NCI-H2029 treated with DMSO at 0.1 percent for 48 hours (cell line): ENCODE data around the gene TSACC.
"Not testable (repeated sequence)": the region's sequence is repeated elsewhere in the genome, so short reads cannot be mapped to it uniquely, and the experiment has no call there.

Experiments used
- DNase-seq: peaks from one replicate; lab custom pipeline; 2025; lab: John Stamatoyannopoulos, UW

The TSACC gene

DNA sequence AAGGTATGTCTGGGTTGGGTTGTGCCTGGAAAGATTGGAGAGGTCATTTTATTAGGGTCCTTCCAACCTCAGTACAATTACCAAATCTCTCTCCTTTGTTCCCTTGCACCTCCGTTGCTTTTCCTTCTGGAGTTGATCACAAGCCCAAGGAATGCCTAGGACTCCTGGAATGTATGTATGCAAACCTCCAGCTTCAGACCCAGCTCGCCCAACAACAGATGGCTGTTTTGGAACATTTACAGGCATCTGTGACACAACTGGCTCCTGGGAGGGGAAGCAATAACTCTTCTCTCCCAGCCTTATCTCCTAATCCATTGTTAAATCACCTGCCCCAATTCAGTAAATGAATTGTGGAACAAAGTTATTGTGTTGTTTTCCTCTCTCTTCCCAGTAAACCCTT is 8.3 kb downstream of the TSACC start:
- no peak for DNase-seq

DNA sequence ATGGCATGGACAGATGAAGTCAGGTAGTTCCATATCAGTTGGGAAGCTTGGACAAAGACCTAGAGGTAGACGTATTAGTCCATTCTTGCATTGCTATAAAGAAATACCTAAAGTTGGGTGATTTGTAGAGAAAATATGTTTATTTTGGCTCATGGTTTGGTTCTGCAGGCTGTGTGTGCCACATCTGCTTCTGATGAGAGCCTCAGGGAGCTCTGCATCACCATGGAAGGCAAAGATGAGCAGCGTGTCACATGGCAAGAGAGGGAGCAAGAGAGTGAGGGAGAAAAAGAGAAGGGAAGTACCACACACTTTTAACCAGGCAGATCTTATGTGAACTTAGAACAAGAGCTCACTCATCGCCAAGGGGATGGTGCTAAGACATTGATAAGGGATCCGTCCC is 9.0 kb downstream of the TSACC start:
- no peak for DNase-seq

DNA sequence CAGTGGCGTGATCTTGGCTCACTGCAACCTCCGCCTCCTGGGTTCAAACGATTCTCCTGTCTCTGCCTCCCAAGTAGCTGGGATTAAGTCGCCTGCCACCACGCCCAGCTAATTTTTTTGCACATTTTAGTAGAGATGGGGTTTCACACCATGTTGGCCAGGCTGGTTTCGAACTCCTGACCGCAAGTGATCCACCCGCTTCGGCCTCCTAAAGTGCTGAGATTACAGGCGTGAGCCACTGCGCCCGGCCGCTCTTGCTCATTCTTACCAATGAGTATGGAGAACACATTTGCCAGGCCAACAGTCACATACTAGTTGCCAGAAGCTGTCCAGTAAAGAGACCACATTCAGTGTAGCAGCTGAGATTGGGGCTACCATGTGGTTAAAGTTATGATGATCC is 14.2 kb downstream of the TSACC start:
- not testable (repeated sequence) for DNase-seq

DNA sequence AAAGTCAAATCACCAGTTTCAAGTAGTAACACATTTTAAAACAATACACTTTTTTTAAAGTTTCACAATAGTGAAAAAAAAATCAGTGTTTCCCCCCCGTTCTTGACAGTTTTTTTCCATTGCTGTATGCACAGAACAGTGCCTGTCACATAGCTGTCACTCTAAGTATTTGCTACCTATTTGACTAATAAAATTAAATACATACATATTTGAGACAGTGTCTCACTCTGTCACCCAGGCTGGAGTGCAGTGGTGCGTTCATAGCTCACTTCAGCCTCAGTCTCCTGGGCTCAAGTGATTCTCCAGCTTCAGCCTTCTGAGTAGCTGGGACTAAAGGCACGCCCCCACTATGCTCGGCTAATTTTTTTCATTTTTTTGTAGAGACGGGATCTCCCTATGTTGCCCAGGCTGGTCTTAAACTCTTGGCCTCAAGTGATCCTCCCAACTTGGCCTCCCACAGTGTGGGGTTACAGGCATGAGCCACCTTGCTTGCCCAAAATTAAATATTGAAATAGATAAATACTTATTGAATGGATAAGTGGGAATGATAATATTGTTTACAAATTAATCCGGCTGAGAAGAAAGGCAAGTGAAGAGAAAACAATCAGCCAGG is 18.0 kb downstream of the TSACC start:
- no peak for DNase-seq

DNA sequence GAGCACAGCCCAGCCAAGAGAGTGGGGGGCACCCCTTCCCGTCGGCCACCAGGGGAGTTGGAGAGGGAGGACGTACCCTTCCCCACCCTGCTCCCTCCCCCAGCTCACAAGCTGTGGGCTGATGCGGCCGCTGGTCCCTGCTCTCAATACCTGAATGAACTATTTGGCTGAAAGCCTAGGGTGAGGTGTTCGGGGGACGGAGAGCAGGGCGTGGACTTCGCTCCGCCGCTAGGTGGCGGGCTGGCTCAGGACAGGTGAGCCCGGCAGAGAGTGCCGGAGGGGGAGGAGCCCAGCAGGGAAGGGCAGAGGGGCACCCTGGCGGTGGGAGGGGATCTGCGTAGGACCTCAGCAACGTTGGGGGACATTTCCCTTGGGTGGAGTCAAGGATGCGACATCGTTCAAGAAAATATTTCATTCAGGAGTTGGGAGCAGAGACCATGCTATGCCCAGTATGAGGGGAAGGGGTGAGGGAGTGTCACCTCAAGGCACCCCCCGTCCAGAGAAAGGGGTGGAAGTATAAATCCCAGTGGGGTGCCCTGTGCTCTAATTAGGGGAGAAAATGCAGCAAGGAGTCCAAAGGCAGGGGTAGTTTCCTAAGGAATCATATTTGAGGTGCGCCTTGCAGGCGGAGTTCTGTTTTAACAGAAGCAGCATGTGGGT is 18.7 kb downstream of the TSACC start:
- peak; percentile 59 for DNase-seq

DNA sequence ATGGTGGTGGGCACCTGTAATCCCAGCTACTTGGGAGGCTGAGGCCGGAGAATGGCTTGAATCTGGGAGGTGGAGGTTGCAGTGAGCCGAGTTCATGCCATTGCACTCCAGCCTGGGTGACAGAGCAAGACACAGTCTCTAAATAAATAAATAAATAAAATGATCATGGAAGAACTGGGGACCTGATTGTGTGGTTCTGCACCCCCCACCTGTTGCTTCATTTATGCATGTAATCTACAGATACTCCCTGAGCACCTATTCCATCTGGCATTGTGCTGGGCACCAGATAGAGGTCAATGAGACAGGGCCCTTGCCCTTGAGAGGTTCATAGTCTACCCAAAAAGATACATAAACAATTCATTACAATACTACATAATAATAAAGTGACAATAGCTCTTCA is 19.7 kb downstream of the TSACC start:
- no peak for DNase-seq

DNA sequence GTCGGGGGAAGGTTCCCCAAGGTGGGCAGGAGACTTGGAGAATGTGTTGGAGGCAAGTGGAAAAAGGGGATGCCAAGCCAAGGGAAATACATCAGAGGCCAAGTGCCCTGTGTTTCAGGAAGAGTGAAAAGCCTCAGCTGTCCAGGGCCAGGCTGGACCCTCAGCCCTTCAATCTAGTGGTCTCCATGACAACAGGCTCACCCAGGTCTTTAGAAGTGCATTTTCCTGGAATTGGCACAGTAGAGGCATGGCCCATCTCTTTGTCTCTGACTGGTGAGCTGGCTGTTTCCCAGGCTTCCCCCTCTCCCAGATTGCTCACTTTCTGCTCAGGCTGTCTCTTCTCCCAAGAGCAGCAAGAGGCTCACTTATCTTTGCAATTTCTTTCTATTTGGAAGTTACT is 20.3 kb downstream of the TSACC start:
- no peak for DNase-seq

DNA sequence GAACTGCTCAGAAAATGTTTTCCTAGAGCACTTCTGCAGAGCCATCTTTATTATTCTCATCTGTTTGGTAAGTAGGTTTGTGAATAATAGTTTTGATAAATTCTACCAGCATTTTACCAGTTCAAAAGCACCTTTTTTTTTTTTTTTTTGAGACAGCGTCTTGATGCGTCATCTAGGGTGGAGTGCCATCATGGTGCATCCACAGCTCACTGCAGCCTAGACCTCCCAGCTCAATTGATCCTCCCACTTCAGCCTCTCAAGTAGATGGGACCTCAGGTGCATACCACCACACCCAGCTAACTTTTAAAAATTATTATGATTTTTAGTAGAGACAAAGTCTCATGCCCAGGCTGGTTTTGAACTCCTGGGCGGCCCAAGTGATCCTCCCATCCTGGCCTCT is 20.9 kb downstream of the TSACC start:
- no peak for DNase-seq

DNA sequence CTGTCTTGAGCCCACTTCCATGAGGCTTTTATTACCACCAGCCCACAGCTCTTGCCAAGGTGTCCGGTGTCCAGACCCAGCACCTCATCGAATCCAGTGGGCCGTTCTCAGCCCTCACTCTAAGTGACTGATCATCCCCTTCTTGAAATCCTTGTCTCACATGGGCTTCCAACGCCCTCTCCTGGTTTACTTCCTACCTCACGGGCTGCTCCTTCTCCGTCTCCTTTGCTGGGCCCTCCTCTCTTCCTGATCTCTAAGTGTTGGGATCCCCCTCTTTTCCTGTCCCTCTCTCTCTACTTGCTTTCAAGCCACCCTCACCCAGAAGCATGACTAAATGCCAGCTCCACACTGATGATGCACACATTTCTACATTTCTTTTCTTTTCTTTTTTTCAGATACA is 21.6 kb downstream of the TSACC start:
- no peak for DNase-seq

DNA sequence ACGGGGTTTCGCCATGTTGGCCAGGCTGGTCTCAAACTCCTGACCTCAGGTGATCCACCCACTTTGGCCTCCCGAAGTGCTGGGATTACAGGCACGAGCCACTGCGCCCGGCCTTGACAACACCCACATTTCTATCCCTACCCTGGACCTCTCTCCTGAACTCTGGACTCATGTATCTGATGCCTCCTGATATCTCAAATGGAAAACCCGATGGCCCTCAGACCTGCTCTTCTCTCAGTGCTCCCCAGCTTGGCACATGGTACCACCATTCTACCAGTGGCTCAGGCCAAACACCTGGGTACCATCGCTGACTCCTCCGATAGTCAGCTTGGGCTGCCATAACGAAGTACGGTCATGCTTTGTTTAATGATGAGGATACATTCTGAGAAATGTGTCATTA is 22.2 kb downstream of the TSACC start:
- no peak for DNase-seq

DNA sequence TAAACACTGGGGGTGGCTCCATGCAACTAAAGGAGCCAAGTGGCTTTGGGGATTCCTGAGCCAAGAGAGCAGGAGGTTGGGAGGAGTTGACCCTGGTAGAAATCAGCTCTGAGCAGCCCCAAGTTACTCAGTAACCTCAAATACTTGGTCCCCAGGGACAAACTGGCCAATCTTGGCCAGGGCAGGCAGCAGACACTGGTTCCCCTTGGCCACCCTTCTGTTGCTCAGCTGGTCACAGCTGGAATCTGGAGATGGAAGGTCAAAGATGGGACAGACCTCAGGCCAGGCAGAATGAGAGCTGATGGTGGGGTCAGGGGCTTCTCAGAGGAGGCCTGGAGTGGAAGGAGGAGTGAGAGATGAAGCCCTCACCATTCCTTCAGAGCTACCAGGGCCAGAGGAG is 27.4 kb downstream of the TSACC start:
- no peak for DNase-seq

DNA sequence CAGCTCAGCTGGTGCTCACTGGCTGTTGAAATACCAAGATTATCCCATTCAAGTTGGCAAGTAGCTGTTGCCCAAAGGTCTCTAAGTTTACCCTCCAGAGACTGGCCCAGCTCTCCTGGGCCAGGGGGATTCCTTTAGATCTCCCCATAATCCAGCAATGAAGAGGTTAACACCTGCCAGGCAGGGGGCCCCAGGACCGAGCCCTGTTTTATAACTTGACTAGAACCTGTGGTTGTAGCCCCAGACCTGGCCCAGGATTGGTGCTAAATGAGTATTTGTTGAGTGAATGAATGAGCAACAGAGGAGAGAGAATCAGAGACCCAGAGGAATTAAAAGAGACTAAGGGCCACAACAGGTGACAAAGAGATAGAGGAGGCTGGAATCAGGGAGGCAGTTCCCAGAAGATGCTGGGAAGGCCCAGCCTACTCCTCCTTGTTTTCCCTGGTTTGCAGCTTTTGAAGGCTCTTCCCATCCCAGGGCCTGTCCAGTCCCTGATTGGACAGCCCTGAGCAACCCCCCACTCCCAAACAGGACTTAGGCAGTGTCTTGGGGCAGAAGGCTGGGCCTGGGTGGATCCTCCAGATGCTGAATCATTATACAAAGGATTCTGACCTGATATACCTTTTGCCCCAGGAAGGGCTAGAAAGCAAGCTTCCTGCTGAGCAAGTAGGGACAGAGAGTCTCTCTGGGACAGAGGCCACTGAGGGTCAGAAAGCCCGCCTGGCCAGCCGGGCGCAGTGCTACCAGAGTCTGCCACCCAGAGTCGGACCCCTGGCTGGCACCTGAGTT is 28.2 kb downstream of the TSACC start:
- no peak for DNase-seq

DNA sequence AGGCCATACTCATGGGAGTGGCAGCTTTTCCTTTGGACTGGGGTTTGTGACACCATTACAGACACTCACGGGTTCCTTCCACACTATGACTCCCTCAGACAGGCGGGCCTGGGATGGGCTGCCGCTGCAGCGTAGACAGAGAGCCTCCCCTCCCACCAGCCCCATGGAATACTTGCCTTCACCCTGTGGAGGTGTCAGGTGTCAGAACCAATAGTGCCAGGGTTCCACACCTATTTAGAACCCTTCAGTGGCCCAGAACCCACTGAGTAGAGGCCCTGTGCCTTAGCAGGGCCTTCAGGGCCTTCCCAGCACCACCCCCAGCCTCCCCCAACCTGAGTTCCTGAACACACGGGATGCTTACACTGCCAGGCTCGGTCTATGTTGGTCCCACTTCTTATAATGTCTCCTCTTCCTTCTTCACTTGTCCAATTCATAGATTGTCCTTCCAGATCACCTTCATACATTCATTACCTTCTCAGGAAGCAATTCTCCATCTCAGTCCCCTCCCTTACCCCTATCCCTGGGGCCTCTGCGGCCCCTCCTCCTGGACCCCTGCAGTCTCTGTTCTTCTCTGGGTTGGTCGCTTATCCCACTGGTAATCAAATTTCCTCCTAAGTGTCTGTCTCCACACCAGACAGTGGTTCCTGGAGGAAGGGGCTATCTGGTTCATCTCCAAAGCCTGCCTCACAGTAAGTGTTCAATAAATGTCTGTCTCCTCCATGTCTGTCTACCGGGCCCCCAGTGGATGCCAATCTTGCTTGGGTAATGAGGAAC is 29.2 kb downstream of the TSACC start:
- no peak for DNase-seq

DNA sequence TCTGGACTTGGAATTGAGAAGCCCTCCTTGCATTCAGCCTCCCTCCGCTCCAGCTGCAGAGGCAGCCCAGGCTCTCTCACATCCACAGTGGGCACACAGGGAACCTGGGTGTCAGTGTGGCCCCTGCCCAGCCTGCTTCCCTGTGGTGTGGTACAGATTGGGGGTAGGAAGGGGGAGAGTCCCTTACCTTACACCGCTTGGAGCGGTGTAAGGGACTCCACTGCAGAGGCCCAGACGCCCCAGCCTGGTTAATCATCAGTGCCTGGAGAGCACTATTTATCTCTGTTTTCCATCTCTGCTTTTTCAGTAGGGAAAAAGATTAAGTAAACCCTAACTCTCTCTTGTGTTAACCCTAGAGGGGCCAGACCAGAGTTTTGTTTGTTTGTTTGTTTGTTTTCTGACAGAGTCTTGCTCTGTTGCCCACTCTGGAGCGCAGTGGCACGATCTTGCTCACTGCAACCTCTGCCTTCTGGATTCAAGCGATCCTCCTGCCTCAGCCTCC is 29.9 kb downstream of the TSACC start:
- DNase-seq: no peak

DNA sequence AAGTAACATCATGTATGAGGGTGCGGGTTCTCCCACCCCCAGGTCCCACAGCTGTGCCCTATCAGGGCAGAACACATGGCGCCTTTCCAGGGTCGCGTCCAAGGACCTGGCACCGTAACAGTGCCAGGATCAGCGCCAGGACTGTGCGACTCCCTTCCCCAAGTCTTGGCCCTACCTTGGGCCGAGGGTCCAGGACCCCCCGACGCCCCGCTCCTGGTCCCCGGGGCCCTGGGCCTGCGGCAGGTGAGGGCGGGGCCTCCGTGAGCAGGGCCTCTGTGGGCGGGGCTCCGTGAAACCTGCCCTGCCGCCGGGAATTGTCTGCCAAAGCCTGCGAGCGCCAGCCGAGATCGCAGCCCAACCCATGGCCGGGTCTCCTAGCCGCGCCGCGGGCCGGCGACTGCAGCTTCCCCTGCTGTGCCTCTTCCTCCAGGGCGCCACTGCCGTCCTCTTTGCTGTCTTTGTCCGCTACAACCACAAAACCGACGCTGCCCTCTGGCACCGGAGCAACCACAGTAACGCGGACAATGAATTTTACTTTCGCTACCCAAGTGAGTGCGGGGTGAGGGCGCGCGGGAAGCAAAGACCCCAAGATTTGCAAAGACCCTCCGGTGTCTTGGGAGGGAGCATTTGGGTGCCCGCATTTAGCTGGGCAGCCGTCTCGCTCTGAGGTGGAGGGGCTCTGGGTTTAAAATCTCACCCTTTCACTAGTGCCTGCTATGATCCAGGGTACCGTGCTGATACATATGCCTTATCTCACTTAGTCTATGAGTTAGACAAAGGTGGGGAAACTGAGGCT is 30.8 kb downstream of the TSACC start, which contains the start of gene RHBG:
TSS of gene RHBG (plus strand) at position 323 of the 796 bp plus-strand sequence. CDS start at position 362, 39 bp downstream.
- peak; percentile 27 for DNase-seq

DNA sequence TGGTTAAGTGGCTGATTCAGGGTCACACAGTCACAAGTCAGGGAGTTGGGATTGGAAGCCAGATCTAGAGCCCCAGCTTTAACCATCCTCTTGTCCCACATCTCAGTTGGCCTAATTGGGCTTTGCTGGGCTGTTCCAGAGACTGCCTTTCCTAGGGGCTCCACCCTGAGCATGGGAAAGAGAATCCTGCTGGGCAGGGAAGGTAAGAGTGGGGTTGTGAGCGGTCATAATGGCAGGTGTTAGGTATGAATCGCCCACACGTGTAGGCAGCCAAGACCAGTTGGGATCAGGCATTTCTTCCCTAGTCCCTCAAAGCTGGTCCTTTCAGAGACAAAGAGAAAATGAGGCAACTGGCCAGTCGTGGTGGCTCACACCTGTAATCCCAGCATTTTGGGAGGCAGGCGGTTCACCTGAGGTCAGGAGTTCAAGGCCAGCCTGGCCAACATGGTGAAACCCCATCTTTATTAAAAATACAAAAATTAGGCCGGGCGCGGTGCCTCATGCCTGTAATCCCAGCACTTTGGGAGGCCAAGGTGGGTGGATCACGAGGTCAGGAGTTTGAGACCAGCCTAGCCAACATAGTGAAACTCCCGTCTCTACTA is 31.5 kb downstream of the TSACC start:
- not testable (repeated sequence) for DNase-seq

DNA sequence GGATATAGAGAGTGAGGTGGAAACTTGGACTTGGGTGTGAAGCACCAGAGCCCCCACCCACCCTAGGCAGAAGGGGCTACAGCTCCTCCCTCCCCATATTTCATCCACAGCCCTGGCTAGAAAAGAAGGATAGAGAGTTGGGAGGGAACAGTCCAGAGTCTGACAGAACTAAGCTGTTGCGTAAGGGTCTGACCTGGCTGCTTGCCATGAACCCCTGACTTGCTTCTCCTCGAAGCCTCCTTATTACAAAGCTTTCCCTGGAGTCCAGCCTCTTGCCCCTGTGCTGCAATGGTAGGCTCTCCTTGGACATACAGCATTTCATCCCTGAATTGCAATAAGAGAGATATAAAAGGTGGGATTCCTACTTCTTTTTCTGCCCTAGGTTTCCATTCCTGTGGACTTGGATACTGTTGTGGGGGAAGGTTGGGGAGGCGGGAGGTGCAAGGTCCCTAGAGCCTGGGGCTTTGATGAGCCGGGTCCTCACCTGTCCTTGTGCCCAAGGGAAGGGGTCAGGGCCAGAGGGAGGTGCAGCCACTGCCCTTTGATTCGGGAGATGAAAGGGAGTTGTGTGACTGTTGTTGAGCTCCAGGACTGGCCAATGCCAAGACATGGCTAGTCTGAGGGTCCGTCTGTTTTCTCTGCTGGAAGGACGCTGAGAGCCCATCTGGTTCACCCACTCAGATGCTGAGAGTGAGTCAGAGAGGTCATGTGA is 33.4 kb downstream of the TSACC start:
- DNase-seq: no peak

DNA sequence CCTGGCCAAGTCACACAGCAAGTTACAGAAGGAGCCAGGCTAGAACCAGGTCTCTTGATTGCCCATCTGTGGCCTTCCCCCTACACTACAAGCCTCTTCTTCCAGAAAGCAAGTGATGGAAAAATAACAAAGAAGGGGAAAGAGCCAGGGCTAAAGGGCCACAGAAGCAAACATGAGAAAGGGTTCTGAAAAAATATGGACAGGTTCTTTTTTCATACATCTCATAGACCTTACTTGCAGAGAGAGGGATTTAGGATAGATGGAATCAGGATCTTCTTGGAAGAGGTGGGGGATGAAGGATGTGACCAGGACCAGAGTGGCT is 33.9 kb downstream of the TSACC start:
- no peak for DNase-seq

DNA sequence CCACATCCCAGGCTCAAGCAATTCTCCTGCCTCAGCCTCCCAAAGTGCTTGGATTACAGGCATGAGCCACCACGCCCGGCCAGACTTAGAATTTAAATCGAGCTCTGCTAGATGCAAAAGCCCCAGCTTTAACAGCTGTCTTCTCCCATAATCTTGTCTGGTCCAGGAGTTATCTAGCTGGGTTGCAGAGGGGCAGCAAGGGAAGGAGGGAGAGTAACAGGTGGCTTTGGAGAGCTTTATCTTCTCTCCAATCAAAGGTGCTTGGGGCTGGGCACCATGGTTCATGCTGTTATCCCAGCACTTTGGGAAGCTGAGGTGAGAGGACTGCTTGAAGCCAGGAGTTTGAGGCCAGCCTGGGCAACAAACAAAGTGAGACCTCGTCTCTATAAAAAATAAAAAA is 34.5 kb downstream of the TSACC start:
- DNase-seq: no peak

DNA sequence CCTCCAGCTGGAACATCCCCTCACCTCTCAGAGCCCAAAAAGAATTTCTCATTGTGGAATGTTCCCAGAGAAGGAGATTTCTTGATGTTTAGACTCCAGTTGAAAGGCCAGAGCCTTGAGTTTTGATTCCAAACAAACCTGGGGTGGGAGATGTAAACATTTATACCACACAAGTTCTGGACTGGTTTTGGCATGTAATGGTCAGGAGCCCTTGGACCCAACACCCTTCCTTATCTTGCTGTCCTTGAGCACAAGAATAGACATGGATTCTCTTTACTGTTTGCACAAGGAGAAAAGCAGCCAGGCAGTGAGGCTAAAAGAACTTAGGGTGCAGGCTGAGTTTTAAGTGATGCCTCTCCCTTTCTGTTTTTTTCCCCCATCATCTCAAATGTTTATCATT is 35.2 kb downstream of the TSACC start:
- DNase-seq: no peak

DNA sequence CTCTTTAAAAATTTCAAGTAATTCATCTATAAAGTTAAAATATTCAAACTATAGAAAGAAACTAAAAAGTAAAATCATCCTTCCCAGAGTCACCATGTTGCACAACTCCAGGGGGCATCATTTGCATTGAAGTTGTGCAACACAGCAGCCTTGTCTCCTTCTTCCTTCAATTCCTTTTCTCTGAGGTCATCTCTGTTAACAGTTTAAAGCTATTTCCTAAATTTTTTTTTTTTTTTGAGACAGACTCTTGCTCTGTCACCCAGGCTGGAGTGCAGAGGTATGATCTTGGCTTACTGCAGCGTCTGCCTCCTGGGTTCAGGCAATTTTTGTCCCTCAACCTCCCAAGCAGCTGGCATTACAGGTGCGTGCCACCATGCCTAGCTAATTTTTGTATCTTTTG is 37.8 kb downstream of the TSACC start:
- no peak for DNase-seq
